ENCODE data around the gene ARSB. TPM values are rescaled to one million over a fixed set of nuclear protein-coding genes. Genes with fewer than 3 reads are reported as not detected.

Gene ARSB
- total RNA-seq, 1 experiment from 2014 or later: 11.4 TPM

GRCh38 chr5:78971998-78972397 is 13.1 kb downstream of the ARSB start:
- no peak overlapping the region for H3K4ac ChIP-seq (ENCODE audit: low read depth, low read length)
- Mint-ChIP-seq H3K27ac (no peak overlapping the region), H3K9me3 (no peaks in the 10 kb centered on the region), H3K4me3 (no peak overlapping the region), H3K27me3 (ENCODE audit: low read depth) (no peaks in the 10 kb centered on the region), H3K36me3 (ENCODE audit: insufficient read depth in 1 of 3, low read depth in 3 of 3) (peaks cover 0 to 5% (median 0%) of the 10 kb centered on the region in 3 experiments; a peak in 1 of 7 replicates), H3K4me1 (peaks cover 24 to 25% of the 10 kb centered on the region in 2 experiments)
- H2BK5ac ChIP-seq (ENCODE audit: insufficient read length, low read length): no peak overlapping the region
- no peak overlapping the region for H2BK12ac ChIP-seq (ENCODE audit: insufficient read length, low read depth, low read length)
- H2BK20ac ChIP-seq (ENCODE audit: low read depth, low read length, poor library complexity, severe bottlenecking): no peak overlapping the region
- no peaks in the 10 kb centered on the region; the same call in 1 of the 2 replicates for H3K79me2 ChIP-seq (ENCODE audit: insufficient read depth, low read length)
- no peak overlapping the region for H3K14ac ChIP-seq (ENCODE audit: insufficient read depth, low read length)
- H3K56ac ChIP-seq (ENCODE audit: insufficient read length, low read depth, low read length): no peak overlapping the region
- H4K91ac ChIP-seq (ENCODE audit: insufficient read length, low read depth, low read length): no peak overlapping the region
- H2BK120ac ChIP-seq (ENCODE audit: low read depth, low read length, poor library complexity, severe bottlenecking): no peak overlapping the region
- no peak overlapping the region for H2BK15ac ChIP-seq (ENCODE audit: low read depth, low read length)
- no peaks in the 10 kb centered on the region for H3K9me3 ChIP-seq (ENCODE audit: control insufficient read depth, low read depth, low read length)
- no peak overlapping the region for H2AFZ ChIP-seq (ENCODE audit: low read length)
- H3K4me1 ChIP-seq (ENCODE audit: insufficient read depth, low read length): peaks cover 3% of the 10 kb centered on the region; the same call in 1 of the 2 replicates
- no peaks in the 10 kb centered on the region for H3K23me2 ChIP-seq (ENCODE audit: insufficient read length, low read depth, low read length, poor library complexity, severe bottlenecking)
- no peak overlapping the region for H3K27ac ChIP-seq (ENCODE audit: insufficient read length, low read depth, low read length)
- H3K4me2 ChIP-seq (ENCODE audit: insufficient read depth, insufficient read length, low read length): no peak overlapping the region
- H3K27me3 ChIP-seq (ENCODE audit: insufficient read depth, low read length): no peaks in the 10 kb centered on the region
- H3K9ac ChIP-seq (ENCODE audit: extremely low read depth, insufficient read length, low read length): no peak overlapping the region
- no CpG with 5 or more reads among the region's 2 CpGs for WGBS (ENCODE audit: extremely low coverage, insufficient read length, low lambda C conversion rate)
- H4K20me1 ChIP-seq (ENCODE audit: control insufficient read depth, insufficient read depth, insufficient read length): no peaks in the 10 kb centered on the region
- H4K8ac ChIP-seq (replicated peaks; ENCODE audit: insufficient read length, low read depth, low read length): no peak overlapping the region
- H4K5ac ChIP-seq (ENCODE audit: insufficient read length, low read depth, low read length): no peak overlapping the region
- no peak overlapping the region for H3T11ph ChIP-seq (ENCODE audit: low read length)
- DNase-seq: no peak
- no peak for TF ChIP-seq CTCF (conservative IDR thresholded peaks at IDR 0.05)
- no peaks in the 10 kb centered on the region for H3K79me1 ChIP-seq (ENCODE audit: insufficient read depth, low read depth, low read length, poor library complexity, severe bottlenecking)
- H2AK5ac ChIP-seq (ENCODE audit: insufficient read length, low read length): no peak overlapping the region
- H3K23ac ChIP-seq (ENCODE audit: insufficient read length, low read depth, low read length): no peak overlapping the region
- no peak overlapping the region for H3K18ac ChIP-seq (ENCODE audit: insufficient read length, low read depth, low read length)

Data from H9 (cell line).